B cell (primary cell): ENCODE data around the gene DGKQ.

Experiments used
- CTCF ChIP-seq: fragments of 200-600 bp; IDR thresholded peaks from one replicate; pipeline ENCODE4 v1.8.0; 2022; ENCODE audit warnings: antibody characterized with exemption, mild to moderate bottlenecking
- EZH2 ChIP-seq: IDR thresholded peaks from 2 replicates; pipeline ENCODE4 v1.6.1; 2012; ENCODE audit warnings: borderline replicate concordance, low read depth, mild to moderate bottlenecking, moderate library complexity, low read length; ENCODE audit not compliant: insufficient read depth, poor library complexity, severe bottlenecking

- no peak for TF ChIP-seq CTCF
- TF ChIP-seq EZH2: no peak
These were observed 57.8 kb downstream of the DGKQ start for GRCh38 chr4:915595-915994.
